GM18498 (cell line): ENCODE measurements around the gene ACVR1B.
A peak's percentile ranks its signal among the peaks of the same experiment; 100 is the strongest.

Experiments used
- ATAC-seq: cut with Tn5 transposase; IDR thresholded peaks from one replicate; pipeline ENCODE4 v1.9.1; 2021; ENCODE audit warnings: mild to moderate bottlenecking, moderate library complexity; ENCODE audit not compliant: unreplicated experiment

ACVR1B gene

DNA sequence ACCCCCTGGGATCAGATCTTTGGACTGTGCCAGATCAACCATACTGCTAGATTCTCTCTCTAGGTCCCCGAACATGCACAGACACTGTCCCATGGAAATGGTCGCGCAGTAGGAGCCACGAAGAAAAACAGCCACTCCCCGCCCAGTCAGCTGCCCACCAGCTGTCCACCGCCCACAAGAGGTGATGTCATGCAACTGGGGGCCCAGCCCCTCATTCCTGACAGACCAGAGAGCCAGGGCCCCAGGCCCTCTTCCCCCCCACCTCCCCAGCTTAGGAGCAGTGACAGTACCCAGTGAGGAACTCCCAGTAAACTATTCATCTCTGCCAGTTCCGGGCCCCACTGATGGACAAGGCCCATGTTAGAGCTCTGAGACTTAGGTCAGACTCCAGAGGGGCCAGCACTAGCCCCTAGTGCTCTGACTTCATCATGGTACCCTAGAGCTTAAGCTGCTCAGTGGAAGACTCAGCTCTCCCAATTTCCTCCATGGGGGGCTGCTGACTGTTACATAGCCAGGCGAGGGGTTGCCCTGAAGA lies 51.6 kb downstream of the ACVR1B start:
- ATAC-seq = no peak

DNA sequence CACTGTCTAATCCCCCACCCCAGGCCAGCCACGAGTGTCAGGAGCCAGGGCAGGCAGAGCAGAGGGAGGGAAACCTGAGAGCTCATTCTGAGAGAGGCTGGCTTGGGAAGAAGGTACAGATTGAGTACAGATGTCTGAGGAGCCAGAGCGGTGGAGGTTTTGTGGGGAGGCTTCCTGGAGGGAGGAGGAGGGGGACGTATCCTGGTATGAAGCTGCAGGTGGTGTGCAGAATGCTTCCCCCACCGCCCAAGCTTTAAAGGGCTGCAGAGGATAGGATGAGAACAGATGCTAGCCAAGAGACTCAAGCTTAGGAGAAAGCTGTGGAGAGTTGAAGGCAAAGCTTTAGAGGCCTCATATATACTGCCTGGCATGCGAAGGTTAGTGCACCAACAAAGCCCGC lies 52.1 kb downstream of the ACVR1B start:
- no peak for ATAC-seq

DNA sequence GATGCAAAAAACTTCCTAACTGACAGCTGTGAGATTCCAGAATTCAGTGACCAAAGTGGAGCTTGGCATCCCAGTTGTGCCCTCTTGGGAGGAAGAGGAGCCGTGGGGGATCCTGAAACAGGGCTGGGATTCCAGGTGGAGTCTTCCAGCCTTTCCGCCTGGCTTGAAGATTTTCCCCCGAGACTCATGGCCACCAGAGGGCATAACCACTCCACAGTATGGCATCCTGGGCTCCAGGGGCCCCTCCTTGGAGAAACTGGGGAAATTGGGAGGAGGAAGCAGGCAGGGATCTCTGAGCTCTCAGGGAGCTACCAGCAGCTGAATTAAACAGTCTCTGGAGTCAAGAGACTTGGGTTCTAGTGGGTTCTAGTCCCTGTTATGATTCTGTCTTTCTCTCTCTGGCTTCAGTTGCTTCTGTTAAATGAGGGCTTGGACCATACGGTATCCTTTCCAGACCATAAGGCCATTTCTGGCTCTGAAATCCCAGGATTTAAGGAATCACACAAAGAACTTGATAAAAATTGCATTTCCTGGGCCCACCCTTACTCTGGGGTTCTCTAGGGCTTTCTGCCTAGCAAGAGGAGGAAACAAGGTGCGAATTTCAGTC lies 52.6 kb downstream of the ACVR1B start:
- no peak for ATAC-seq

DNA sequence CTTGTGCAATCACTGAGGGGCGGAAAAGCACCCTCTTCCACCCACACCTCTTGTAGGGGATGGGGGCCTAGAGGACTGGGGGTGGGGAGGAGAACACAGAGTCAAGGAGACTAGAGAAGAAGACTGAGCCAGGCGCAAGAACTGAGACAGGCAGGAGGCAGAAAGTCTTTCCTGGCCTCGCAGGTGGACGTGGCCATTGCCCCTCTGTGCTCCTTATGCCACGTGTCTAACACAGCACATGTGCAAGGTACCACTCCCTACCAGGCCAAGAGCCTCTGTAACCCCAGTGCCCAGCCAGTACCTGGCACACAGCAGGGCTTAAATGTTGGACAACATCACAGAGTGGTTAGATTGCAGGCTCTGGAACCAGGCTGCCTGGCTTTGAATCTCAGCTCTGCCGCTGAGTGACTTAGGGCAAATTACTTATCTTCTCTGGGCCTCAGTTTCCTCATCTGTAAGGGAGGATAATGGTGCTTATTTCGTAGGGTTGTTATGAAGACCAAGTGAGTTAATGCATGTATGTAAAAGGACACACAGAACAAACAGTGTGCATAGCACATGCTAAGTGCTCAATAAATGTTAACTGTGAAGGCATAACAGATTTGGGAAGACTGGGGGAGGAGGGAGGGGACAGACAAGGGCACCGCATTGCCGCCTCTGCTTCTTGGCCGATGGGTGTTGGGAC lies 53.9 kb downstream of the ACVR1B start:
- no peak for ATAC-seq

DNA sequence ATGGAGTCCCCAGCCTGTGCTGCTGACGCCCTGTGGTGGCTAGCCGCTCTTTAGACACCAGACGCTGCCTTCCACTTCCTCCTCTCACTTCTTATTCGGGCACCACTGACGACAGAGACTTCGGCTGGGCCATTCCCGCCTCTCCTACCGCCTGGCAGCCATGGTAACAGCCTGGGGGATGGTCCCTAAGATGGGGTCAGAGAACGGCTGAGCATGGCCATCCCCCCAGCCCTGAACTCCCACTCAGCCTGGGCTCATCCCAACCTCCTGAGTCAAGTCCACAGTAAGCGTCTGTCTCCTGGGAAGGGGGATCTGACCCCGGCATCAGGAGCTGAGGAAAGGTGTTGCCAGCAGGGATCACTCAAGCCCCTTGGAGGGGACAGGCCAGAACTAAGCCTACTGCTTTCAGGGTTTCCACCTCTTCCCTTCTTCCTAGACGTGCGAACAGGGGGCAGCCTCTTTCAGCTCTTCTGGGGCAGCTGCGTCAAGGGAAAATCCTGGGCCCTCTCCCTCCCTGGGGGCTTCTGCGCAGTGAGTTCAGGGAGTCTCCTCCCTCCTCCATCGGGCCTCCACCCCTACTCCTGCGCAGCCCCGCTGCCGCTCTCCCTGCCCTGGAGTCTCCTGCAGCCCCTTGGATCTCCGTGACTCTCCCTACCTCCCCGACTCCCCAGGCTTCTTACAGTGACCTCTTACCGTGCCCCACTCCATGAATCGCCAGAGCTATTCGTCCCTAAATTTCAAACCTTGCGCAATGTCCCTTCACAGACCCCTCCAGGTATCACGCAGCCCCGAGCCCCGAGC lies 54.6 kb downstream of the ACVR1B start:
- ATAC-seq = peak; percentile 81

DNA sequence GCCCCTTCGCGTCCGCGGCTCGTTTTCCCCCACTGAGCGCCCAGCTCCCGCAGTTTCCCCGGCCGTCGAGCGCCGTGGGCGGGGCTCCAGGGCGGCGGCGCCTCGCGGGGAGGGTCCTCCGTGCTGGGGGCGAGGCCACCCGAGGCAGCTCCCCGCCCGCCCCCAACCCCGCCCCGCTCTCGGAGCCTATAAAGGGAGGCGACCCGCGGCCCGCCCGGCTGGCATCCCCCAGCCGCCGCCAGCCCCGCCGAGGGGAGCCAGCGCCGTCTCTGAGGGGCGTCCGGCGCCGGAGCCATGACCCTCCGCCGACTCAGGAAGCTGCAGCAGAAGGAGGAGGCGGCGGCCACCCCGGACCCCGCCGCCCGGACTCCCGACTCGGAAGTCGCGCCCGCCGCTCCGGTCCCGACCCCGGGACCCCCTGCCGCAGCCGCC lies 55.2 kb downstream of the ACVR1B start, which contains the start of gene TAMALIN:
TAMALIN (plus strand) TSS at position 221 of the 432 bp plus-strand sequence; CDS start at position 295, 74 bp downstream.
- no peak for ATAC-seq

DNA sequence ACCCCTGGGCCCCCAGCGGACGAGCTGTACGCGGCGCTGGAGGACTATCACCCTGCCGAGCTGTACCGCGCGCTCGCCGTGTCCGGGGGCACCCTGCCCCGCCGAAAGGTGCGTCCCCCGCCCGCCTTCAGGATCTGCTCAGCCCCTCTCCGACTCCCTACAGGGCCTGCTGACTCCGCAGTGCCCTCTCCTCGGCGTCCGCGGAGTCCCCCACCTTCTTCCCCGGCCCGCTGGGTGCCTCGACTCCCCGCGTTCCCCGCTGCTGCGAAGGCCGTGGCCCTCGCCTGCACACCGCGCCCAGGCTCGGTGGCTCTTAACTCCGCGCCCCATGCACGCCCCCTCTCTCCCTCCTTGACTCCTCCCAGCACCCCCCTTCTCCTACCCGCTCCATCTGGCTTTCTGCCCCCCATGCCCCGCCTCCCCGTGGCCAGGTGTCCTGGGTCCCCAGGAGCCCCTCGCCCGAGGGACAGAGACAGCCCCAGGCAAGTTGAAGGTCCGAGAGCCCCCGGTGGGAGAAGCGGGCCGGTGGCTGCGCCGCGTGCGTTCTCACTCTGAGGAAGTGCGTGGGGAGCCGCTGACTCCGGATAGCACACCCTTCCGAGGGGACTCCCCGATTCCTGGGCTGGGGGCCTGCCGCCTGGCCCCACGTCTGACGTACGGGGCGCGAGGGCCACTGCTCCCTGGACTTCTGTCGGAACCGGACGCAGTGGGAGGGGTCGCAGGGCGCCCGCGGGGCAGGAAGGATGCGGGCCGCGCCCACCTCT lies 55.8 kb downstream of the ACVR1B start:
- ATAC-seq = no peak

DNA sequence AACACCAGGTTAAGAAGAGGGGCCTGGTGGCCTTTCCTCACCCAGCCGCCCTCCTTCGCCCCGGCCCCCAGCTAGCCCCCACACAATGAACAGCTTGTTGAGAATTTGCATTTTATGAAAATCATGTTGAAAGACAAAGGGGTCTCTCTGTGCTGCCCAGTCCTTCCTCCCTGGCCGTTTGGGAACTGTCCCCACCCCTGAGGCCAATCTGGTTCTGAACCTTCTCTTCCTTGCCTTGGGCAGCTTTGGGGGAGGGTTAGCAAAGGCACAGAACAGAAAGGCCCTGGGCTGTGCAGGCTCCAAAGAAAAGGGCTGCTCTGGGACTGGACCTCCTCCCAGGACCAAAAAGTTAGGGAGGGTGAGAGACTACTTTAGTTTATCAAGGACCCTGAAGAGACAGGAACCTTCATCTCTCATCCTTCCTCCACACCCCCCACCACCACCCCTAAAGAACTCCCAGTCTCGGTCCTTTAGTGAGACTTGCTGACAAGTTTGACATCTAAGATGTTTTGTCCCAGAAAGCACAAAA lies 56.5 kb downstream of the ACVR1B start:
- no peak for ATAC-seq

DNA sequence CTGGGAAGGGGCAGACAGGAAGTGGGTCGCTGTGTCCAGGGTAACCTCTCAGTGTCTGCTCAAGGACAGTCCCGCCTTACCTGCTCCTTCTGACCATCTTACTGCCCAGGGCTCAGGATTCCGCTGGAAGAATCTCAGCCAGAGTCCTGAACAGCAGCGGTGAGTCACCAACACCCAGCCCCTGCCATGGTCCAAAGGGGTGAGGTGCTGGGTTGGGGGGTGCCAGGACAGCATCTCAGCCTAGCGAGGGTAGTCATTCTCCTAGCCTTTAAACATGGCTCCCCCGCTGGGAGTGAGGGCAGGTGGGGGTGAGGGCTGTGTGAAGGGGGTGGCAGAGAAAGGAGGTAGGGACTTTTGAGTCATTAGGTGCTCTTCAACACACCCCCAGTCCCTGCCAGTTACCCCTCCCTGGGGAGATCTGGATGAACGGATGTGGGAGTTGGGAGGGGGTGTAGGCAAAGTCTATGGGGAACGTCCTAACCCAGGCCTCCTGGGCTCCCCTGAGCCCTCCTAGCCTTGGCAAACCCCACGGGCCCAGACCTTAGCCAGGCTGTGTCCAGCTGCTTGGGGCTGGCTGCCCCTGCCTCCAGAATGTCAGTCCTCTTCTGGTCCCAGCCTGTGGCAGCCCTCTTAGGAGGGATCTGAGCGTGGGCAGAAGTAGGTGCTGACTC lies 57.7 kb downstream of the ACVR1B start:
- ATAC-seq = no peak

DNA sequence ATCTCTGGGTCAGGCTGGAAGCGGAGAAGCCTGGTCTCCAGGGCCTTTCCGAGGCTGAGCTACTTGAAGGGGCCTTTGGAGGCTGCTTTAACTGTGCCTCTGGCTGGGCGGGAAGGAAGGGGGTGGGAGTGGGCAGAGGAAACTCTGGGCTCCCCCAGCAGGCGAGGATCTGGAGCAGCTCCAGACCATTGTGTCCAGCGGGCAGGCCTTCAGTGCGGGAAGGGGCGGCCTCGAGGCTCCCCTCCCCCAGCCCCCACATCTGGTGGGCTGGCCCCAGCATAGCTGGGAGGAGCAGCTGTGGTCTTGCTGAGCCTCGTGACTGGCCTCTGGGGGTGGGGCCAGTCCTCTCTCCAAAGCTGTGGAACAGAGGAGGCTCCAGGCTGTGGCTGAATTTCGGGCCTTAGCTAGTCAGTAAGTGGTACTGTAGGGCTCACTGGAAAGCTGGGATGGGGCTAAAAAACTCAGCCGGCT lies 58.7 kb downstream of the ACVR1B start:
- ATAC-seq = no peak

DNA sequence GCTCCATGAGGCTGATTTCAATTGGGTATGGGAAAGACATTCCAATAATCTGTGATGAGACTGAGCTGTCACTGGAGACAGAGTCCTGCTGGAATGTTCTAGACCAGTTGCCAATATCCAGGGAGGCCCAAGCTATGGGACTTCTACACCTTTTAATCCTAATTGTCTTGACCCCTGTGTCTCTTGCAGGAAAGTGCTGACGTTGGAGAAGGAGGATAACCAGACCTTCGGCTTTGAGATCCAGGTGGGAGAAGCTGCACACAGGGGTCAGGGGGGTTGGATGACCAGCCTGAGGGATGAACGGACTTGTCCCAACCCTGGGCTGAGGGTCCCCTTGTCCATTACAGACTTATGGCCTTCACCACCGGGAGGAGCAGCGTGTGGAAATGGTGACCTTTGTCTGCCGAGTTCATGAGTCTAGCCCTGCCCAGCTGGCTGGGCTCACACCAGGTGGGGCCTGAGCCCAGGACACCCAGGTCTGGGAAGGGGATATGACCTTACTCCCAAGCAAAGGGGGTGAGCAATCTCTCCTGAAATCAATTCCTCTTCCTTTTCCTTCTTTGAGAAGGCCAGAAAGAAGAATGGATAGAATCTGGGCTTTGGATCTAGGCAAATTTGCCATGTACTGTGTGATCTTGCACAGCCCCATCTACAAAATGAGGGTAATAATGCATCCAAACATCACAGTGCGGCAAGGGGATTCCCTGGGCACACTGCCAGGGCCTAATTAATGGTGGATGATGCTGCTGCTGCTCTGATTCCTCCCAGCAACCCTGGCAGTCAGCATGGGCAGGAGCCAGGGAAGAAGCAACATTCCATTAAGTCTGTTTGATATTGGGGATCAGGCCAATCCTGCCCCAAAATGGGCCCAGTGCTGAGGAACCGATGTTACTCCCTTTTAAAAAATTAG lies 59.4 kb downstream of the ACVR1B start:
- ATAC-seq = no peak

DNA sequence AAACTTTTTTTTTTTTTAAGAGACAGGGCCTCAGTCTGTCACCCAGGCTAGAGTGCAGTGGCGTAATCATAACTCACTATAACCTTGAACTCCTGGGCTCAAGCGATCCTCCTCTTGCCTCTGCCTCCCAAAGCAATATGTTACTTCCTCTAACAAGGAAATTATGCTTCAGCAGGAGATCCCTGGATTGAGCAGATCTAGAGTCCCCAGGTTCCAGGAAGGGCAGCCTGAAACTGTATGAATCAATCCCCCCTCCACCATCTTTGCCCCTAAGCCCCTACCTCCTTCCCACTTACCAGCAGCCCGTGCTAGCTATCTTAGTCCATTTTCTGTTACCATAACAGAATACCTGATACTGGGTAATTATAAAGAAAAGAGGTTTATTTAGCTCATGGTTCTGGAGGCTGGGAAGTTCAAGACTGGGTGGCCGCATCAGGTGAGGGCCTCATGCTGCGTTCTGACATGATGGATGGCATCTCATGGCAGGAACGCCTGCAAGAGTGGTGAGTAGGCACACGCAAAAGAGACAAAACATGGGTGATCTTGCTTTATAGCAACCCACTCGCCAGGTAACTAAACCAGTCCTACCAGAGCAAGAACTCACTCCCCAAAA lies 60.2 kb downstream of the ACVR1B start:
- ATAC-seq = no peak

DNA sequence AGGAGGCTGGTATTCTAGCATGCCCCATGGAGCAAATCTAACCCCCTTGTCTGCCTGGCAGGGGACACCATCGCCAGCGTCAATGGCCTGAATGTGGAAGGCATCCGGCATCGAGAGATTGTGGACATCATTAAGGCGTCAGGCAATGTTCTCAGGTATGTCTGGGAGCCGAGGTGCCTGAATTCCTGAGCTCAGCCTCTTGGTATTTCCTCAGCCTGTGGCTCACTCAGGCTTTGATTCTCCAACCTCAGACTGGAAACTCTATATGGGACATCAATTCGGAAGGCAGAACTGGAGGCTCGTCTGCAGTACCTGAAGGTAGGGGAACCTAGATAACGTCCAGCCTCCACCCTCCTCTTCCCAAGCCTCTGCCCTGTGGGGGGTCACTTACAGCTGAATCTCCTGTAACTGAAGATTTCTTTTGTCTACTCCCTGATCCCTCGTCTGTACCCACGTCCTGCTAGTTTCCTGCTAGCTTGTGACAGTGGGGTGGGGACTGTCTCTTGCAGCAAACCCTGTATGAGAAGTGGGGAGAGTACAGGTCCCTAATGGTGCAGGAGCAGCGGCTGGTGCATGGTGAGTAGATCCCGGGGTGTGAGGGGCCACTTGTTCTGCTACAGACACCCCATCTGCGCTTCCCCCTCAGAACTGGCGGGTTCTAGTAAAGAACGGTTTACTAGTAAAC lies 62.3 kb downstream of the ACVR1B start:
- ATAC-seq = no peak

DNA sequence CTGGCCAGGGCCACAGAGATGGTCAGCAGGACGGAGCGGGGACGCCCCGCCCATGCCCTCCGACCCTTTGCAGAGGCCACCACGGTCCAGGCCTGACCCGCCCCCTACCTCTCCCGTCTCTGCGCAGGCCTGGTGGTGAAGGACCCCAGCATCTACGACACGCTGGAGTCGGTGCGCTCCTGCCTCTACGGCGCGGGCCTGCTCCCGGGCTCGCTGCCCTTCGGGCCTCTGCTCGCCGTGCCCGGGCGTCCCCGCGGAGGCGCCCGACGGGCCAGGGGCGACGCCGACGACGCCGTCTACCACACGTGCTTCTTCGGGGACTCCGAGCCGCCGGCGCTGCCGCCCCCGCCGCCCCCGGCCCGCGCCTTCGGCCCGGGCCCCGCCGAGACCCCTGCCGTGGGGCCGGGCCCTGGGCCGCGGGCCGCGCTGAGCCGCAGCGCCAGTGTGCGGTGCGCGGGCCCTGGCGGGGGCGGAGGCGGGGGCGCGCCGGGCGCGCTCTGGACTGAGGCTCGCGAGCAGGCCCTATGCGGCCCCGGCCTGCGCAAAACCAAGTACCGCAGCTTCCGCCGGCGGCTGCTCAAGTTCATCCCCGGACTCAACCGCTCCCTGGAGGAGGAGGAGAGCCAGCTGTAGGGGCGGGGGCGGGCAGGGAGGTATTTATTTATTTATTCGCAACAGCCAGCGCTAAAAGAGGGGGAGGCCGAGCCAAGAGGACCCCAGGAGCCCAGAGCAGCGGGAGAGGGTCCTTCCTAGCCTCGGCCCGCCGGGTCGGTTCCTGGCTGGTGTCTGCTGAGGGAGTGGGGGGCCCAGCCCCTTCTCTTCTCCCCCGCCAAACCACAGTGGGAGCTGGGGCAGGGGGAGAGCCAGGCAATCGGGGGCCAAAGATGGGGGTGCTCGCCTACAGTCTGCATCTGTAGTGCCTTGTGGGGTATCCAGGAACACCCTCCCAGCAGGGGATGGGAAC lies 63.4 kb downstream of the ACVR1B start:
- ATAC-seq = no peak

DNA sequence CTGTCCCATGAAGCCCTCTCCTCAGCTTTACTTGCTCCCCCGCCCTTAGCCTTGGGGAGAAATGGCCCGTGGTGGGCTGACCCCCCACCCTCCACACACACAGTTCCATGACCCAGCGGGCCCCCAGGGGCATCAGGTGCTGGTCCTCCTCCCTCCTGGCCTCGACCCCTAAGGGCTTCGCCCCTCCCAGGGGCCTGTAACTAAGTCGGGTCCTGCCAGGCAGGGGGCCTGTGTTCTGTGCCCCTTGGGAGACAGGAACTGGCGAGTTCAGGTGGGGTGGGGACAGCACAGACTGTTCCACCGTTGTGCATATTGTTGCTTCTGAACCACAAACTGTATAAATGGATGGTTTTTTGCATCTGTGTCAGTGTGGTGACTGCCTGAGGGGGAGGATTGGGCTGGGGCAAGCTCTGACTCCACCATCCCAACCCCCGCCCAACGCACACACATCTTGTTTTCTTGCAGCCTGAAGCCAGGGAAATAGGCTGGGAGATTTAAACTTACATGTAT lies 64.1 kb downstream of the ACVR1B start:
- no peak for ATAC-seq

DNA sequence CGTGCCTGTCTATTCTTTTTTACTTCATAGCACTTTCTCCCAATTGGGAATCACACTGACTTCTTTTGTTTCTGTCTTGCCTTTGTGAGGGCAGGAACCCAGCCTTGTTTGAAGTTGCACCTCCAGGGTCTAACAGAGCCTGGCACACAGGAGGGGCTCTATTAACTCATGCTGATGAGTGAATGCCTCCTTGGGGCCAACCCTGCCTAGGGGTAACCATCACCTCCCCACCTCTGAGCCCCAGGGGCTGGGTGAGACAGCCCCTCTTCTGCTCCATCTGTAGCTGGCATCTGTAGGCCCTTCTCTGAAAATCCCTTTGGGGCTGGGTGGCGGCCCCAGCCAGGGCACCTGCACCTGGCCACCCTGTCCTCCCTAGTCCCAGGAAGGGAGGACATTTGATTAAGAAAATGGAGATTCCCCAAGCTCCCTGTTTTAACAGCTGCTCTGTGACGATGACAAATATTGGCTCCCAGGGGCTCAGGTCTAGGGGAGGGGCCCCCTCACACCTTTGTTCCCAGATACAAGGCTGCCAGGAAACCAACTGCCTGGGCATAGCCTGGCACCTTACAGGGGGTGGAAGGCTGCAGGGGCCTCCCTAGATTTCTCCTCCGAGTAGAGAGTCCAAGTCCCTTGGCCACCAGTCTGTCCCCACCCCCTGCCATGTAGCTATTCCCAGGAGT lies 67.1 kb downstream of the ACVR1B start:
- ATAC-seq = no peak
